Measurements from ENCODE around the gene ME2. TPM values are rescaled to one million over a fixed set of nuclear protein-coding genes. Genes with fewer than 3 reads are reported as not detected.

Gene ME2
- total and polyA plus RNA-seq, 9 of the 15 experiments (the other 6 are each of a cell fraction or from before 2014, with no cell fraction given) = 12.3 to 54.4 (median 36.2) TPM

DNA sequence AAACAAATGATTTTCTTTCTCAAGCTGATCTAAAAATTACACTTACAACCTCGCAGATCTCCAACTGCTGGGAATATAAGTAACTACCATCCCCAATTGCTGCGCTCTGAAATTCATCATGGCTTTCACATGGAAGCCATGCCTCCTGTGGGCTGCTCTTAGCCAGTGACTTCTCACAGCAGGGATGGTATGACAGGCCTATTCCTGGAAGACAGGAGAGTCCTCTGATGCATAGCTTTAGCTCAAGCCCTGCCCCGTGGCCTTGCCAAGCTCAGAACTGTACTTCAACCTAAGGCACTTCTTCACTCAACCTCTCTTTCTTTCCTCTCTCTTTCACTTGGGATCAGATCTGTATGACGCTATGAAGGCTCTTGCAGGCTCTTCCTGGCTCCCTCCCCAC, 76.3 kb downstream of the ME2 start (continued):
- TF ChIP-seq, protein P1, sequence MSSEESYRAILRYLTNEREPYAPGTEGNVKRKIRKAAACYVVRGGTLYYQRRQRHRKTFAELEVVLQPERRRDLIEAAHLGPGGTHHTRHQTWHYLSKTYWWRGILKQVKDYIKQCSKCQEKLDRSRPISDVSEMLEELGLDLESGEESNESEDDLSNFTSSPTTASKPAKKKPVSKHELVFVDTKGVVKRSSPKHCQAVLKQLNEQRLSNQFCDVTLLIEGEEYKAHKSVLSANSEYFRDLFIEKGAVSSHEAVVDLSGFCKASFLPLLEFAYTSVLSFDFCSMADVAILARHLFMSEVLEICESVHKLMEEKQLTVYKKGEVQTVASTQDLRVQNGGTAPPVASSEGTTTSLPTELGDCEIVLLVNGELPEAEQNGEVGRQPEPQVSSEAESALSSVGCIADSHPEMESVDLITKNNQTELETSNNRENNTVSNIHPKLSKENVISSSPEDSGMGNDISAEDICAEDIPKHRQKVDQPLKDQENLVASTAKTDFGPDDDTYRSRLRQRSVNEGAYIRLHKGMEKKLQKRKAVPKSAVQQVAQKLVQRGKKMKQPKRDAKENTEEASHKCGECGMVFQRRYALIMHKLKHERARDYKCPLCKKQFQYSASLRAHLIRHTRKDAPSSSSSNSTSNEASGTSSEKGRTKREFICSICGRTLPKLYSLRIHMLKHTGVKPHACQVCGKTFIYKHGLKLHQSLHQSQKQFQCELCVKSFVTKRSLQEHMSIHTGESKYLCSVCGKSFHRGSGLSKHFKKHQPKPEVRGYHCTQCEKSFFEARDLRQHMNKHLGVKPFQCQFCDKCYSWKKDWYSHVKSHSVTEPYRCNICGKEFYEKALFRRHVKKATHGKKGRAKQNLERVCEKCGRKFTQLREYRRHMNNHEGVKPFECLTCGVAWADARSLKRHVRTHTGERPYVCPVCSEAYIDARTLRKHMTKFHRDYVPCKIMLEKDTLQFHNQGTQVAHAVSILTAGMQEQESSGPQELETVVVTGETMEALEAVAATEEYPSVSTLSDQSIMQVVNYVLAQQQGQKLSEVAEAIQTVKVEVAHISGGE (CRISPR knock-in tag; IDR thresholded peaks at IDR 0.05) = no peak
- TF ChIP-seq STAT5B (CRISPR knock-in tag; IDR thresholded peaks at IDR 0.05) (no peak), CREM (IDR thresholded peaks at IDR 0.05; ENCODE audit: low read depth) (no peak), ZNF354B (CRISPR knock-in tag; IDR thresholded peaks at IDR 0.05) (no peak), TBL1XR1 (IDR thresholded peaks at IDR 0.05; ENCODE audit: low read length in 2 of 2) (no peak)
- TF ChIP-seq, protein P2, sequence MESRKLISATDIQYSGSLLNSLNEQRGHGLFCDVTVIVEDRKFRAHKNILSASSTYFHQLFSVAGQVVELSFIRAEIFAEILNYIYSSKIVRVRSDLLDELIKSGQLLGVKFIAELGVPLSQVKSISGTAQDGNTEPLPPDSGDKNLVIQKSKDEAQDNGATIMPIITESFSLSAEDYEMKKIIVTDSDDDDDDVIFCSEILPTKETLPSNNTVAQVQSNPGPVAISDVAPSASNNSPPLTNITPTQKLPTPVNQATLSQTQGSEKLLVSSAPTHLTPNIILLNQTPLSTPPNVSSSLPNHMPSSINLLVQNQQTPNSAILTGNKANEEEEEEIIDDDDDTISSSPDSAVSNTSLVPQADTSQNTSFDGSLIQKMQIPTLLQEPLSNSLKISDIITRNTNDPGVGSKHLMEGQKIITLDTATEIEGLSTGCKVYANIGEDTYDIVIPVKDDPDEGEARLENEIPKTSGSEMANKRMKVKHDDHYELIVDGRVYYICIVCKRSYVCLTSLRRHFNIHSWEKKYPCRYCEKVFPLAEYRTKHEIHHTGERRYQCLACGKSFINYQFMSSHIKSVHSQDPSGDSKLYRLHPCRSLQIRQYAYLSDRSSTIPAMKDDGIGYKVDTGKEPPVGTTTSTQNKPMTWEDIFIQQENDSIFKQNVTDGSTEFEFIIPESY (CRISPR knock-in tag; IDR thresholded peaks at IDR 0.05) = no peak
- TF ChIP-seq, protein P3, sequence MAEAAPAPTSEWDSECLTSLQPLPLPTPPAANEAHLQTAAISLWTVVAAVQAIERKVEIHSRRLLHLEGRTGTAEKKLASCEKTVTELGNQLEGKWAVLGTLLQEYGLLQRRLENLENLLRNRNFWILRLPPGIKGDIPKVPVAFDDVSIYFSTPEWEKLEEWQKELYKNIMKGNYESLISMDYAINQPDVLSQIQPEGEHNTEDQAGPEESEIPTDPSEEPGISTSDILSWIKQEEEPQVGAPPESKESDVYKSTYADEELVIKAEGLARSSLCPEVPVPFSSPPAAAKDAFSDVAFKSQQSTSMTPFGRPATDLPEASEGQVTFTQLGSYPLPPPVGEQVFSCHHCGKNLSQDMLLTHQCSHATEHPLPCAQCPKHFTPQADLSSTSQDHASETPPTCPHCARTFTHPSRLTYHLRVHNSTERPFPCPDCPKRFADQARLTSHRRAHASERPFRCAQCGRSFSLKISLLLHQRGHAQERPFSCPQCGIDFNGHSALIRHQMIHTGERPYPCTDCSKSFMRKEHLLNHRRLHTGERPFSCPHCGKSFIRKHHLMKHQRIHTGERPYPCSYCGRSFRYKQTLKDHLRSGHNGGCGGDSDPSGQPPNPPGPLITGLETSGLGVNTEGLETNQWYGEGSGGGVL (CRISPR knock-in tag; IDR thresholded peaks at IDR 0.05) = no peak

Data from K562 (cell line).